SK-N-SH treated with all-trans-retinoic acid at 6 μM for 48 hours (cell line): ENCODE measurements around the gene PLB1.

Source experiments
- ARNTL ChIP-seq: fragments of 450-650 bp; formaldehyde crosslinking; IDR thresholded peaks from 2 replicates; pipeline ENCODE4 v1.5.0; 2020; ENCODE audit warnings: low read depth, mild to moderate bottlenecking, moderate library complexity, borderline replicate concordance
- GLIS3 ChIP-seq: fragments of 250-450 bp; sonication (Bioruptor Pico); IDR thresholded peaks from 2 replicates; pipeline ENCODE4 v1.5.0; 2020; ENCODE audit warnings: mild to moderate bottlenecking, moderate library complexity
- PATZ1 ChIP-seq: fragments of 250-450 bp; sonication (Bioruptor Pico); IDR thresholded peaks from 2 replicates; pipeline ENCODE4 v1.8.0; 2020; ENCODE audit warnings: mild to moderate bottlenecking, moderate library complexity, borderline replicate concordance
- TSHZ2 ChIP-seq: fragments of 250-450 bp; sonication (Bioruptor Pico); IDR thresholded peaks from 2 replicates; pipeline ENCODE4 v1.5.0; 2020; ENCODE audit warnings: mild to moderate bottlenecking, moderate library complexity
- ZNF565 ChIP-seq: fragments of 450-650 bp; formaldehyde crosslinking; conservative IDR thresholded peaks from 2 replicates; pipeline ENCODE4 v1.5.0; 2020; ENCODE audit warnings: low read depth, mild to moderate bottlenecking, moderate library complexity
- TF ChIP-seq, protein P1 (sequence below): fragments of 250-450 bp; sonication (Bioruptor Pico); IDR thresholded peaks from 2 replicates; pipeline ENCODE4 v1.8.0; 2021; ENCODE audit warnings: low read depth, mild to moderate bottlenecking, moderate library complexity, borderline replicate concordance
- TF ChIP-seq, protein P2 (sequence below): fragments of 250-450 bp; sonication (Bioruptor Pico); IDR thresholded peaks from 2 replicates; pipeline ENCODE4 v1.5.1; 2020; ENCODE audit warnings: low read depth, mild to moderate bottlenecking, moderate library complexity

GRCh38 chr2:28638102-28638501 lies 142.2 kb downstream of the PLB1 start:
- TF ChIP-seq ARNTL (CRISPR knock-in tag), result no peak
- no peak for TF ChIP-seq PATZ1 (CRISPR knock-in tag)
- TF ChIP-seq, protein P1, sequence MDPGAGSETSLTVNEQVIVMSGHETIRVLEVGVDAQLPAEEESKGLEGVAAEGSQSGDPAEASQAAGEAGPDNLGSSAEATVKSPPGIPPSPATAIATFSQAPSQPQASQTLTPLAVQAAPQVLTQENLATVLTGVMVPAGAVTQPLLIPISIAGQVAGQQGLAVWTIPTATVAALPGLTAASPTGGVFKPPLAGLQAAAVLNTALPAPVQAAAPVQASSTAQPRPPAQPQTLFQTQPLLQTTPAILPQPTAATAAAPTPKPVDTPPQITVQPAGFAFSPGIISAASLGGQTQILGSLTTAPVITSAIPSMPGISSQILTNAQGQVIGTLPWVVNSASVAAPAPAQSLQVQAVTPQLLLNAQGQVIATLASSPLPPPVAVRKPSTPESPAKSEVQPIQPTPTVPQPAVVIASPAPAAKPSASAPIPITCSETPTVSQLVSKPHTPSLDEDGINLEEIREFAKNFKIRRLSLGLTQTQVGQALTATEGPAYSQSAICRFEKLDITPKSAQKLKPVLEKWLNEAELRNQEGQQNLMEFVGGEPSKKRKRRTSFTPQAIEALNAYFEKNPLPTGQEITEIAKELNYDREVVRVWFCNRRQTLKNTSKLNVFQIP (CRISPR knock-in tag), result no peak
- TF ChIP-seq TSHZ2 (CRISPR knock-in tag), result no peak
- TF ChIP-seq, protein P2, sequence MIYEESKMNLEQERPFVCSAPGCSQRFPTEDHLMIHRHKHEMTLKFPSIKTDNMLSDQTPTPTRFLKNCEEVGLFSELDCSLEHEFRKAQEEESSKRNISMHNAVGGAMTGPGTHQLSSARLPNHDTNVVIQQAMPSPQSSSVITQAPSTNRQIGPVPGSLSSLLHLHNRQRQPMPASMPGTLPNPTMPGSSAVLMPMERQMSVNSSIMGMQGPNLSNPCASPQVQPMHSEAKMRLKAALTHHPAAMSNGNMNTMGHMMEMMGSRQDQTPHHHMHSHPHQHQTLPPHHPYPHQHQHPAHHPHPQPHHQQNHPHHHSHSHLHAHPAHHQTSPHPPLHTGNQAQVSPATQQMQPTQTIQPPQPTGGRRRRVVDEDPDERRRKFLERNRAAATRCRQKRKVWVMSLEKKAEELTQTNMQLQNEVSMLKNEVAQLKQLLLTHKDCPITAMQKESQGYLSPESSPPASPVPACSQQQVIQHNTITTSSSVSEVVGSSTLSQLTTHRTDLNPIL (CRISPR knock-in tag), result no peak
- TF ChIP-seq ZNF565 (CRISPR knock-in tag), result no peak
- TF ChIP-seq GLIS3 (CRISPR knock-in tag), result no peak
